22Rv1 (cell line): Measurements from ENCODE around the gene IL17RA.

Source experiments
- ZFX ChIP-seq: fragments of 450-650 bp; IDR thresholded peaks from 2 replicates; pipeline ENCODE4 v1.6.1; 2017; ENCODE audit warnings: antibody characterized with exemption, borderline replicate concordance
- TF ChIP-seq, protein P1 (sequence below): fragments of 450-650 bp; IDR thresholded peaks from 2 replicates; pipeline ENCODE4 v1.5.1; 2017; ENCODE audit warnings: mild to moderate bottlenecking

DNA sequence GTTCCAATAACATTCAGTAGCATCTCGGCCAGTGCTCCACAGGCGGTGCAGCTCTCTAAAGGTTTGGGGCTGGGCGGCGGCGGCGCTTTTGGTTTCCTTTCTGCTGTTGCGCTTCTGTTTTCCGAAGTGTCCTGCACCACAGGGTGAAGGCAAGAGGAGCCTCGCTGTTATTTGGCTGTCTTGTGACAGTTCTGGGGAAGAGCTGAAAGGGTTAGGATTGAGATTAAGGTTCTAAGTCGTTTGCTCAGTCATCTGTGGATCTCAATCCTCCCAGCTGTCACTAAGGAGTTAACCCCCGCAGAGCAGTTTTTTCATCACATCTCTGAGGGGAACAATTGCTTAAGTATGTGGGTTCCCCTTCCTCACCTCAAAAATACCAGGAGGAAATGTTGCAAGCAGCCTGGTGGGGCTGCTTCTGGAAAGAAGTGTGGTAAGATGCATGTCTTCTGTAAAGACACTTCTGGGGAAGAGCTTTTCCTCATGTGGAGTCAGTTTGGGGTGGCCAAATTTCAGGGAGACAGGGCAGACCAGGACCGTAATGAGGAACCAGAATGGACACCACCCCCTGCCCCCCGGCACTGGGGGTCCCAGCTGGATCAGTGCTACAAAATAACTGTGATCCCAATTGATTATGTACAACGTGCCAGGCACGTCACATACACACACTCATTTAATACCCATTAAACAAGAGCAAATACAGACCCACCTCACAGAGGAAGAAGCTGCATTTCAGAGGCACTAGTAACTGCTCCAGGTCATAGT, 22.2 kb downstream of the IL17RA start:
- TF ChIP-seq, protein P1, sequence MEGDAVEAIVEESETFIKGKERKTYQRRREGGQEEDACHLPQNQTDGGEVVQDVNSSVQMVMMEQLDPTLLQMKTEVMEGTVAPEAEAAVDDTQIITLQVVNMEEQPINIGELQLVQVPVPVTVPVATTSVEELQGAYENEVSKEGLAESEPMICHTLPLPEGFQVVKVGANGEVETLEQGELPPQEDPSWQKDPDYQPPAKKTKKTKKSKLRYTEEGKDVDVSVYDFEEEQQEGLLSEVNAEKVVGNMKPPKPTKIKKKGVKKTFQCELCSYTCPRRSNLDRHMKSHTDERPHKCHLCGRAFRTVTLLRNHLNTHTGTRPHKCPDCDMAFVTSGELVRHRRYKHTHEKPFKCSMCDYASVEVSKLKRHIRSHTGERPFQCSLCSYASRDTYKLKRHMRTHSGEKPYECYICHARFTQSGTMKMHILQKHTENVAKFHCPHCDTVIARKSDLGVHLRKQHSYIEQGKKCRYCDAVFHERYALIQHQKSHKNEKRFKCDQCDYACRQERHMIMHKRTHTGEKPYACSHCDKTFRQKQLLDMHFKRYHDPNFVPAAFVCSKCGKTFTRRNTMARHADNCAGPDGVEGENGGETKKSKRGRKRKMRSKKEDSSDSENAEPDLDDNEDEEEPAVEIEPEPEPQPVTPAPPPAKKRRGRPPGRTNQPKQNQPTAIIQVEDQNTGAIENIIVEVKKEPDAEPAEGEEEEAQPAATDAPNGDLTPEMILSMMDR = no peak
- TF ChIP-seq ZFX = no peak
